ENCODE data around the gene PLEKHG4. TPM values are rescaled to one million over a fixed set of nuclear protein-coding genes. Genes with fewer than 3 reads are reported as not detected.

The PLEKHG4 gene
- total RNA-seq, 2 experiments from 2014 or later, result 13.1 to 14.0 TPM

GRCh38 chr16:67281536-67282446 is 2.5 kb downstream of the PLEKHG4 start:
- peaks cover 17% of the 10 kb centered on the region for H3K36me3 Mint-ChIP-seq (ENCODE audit: low read depth)
- peaks cover 12% of the 10 kb centered on the region for H3K4me1 Mint-ChIP-seq (ENCODE audit: low read depth)
- DNase-seq (no peak), ATAC-seq (ENCODE audit: poor library complexity) (no peak)
- no peak for TF ChIP-seq CTCF (IDR thresholded peaks at IDR 0.05)
- Histone ChIP-seq H3K27me3 (ENCODE audit: control insufficient read depth in 1 of 2, insufficient read depth in 2 of 2, low read length in 2 of 2) (no peaks in the 10 kb centered on the region), H3K4me1 (ENCODE audit: insufficient read depth, low read length) (peaks cover 27% of the 10 kb centered on the region), H3K36me3 (ENCODE audit: insufficient read depth, low read length) (peaks cover 4% of the 10 kb centered on the region), H3K27ac (ENCODE audit: low read depth in 1 of 2, low read length in 2 of 2) (no peak overlapping the region), H3K9me3 (ENCODE audit: control insufficient read depth in 1 of 2, insufficient read depth in 1 of 2, low read length in 2 of 2) (no peaks in the 10 kb centered on the region), H3K4me3 (ENCODE audit: low read length) (no peak overlapping the region)
- intact Hi-C loops (cut with DNase I, micrococcal nuclease), result loop anchor here in 1 of 2 experiments (10.0 kb wide), 1 partner anchor 193 kb away; no protein-coding TSS in a partner anchor
- H3K4me3 Mint-ChIP-seq, result peak overlapping the region; percentile 38
- no peak overlapping the region for H3K27ac Mint-ChIP-seq
- CTCF ChIA-PET, result no interaction called here
- no peaks in the 10 kb centered on the region for H3K9me3 Mint-ChIP-seq
- POLR2A ChIA-PET, result no interaction called here
- no peaks in the 10 kb centered on the region for H3K27me3 Mint-ChIP-seq

- CTCF ChIA-PET, result no interaction called here
- peaks cover 3% of the 10 kb centered on the region for H3K36me3 ChIP-seq (ENCODE audit: insufficient read depth, low read length)
- peaks cover 23% of the 10 kb centered on the region for H3K4me1 ChIP-seq (ENCODE audit: insufficient read depth, low read length)
- Mint-ChIP-seq H3K9me3 (no peaks in the 10 kb centered on the region), H3K4me3 (peak overlapping the region; percentile 14), H3K4me1 (ENCODE audit: low read depth) (peaks cover 10% of the 10 kb centered on the region), H3K27me3 (no peaks in the 10 kb centered on the region), H3K36me3 (ENCODE audit: low read depth) (peaks cover 16% of the 10 kb centered on the region), H3K27ac (no peak overlapping the region)
- ATAC-seq (ENCODE audit: poor library complexity) (no peak), DNase-seq (no peak)
- no peak for TF ChIP-seq CTCF (IDR thresholded peaks at IDR 0.05)
- no peak overlapping the region for H3K27ac ChIP-seq (ENCODE audit: low read depth in 1 of 2, low read length in 2 of 2)
- no peaks in the 10 kb centered on the region for H3K27me3 ChIP-seq (ENCODE audit: control insufficient read depth in 1 of 2, insufficient read depth in 2 of 2, low read length in 2 of 2)
- intact Hi-C loops (cut with DNase I, micrococcal nuclease), result loop anchor here in 1 of 2 experiments (10.0 kb wide), 1 partner anchor 192 kb away; no protein-coding TSS in a partner anchor
- no peak overlapping the region for H3K4me3 ChIP-seq (ENCODE audit: low read length)
- H3K9me3 ChIP-seq (ENCODE audit: control insufficient read depth in 1 of 2, insufficient read depth in 1 of 2, low read length in 2 of 2), result no peaks in the 10 kb centered on the region
- POLR2A ChIA-PET, result no interaction called here
Observed at GRCh38 chr16:67282447-67282805, 3.1 kb downstream of the PLEKHG4 start.

GRCh38 chr16:67283039-67283825 is 3.9 kb downstream of the PLEKHG4 start:
- POLR2A ChIA-PET, result no interaction called here
- Histone ChIP-seq H3K9me3 (ENCODE audit: control insufficient read depth in 1 of 2, insufficient read depth in 1 of 2, low read length in 2 of 2) (no peaks in the 10 kb centered on the region), H3K4me3 (ENCODE audit: low read length) (no peak overlapping the region), H3K36me3 (ENCODE audit: insufficient read depth, low read length) (peaks cover 3% of the 10 kb centered on the region), H3K27me3 (ENCODE audit: control insufficient read depth in 1 of 2, insufficient read depth in 2 of 2, low read length in 2 of 2) (no peaks in the 10 kb centered on the region), H3K4me1 (ENCODE audit: insufficient read depth, low read length) (peaks cover 15% of the 10 kb centered on the region), H3K27ac (ENCODE audit: low read depth in 1 of 2, low read length in 2 of 2) (no peak overlapping the region)
- CTCF ChIA-PET, result no interaction called here
- Mint-ChIP-seq H3K4me3 (no peak overlapping the region), H3K27me3 (no peaks in the 10 kb centered on the region), H3K4me1 (ENCODE audit: low read depth) (peaks cover 6% of the 10 kb centered on the region), H3K27ac (no peak overlapping the region), H3K36me3 (ENCODE audit: low read depth) (peaks cover 14% of the 10 kb centered on the region), H3K9me3 (no peaks in the 10 kb centered on the region)
- TF ChIP-seq CTCF (IDR thresholded peaks at IDR 0.05), result no peak
- intact Hi-C loops (cut with DNase I, micrococcal nuclease), result loop anchor here in 1 of 2 experiments (10.0 kb wide), 1 partner anchor 192 kb away; no protein-coding TSS in a partner anchor
- DNase-seq, result no peak
- no peak for ATAC-seq (ENCODE audit: poor library complexity)
